Fibroblast of mammary gland (primary cell): ENCODE results near the gene GLIS1.

Experiments used
- DNase-seq: peaks from one replicate; pipeline ENCODE4 v3.0.0-alpha.2; 2010; ENCODE audit warnings: low read depth
- H3K4me3 ChIP-seq: 2 replicates; pipeline ENCODE4 v1.5.1; 2011; ENCODE audit warnings: low read depth, mild to moderate bottlenecking, low read length, moderate library complexity; ENCODE audit not compliant: control insufficient read depth
- CTCF ChIP-seq: conservative IDR thresholded peaks from 2 replicates; pipeline ENCODE4 v1.5.1; 2011; ENCODE audit warnings: low read depth, low read length, inconsistent platforms; ENCODE audit not compliant: control insufficient read depth, insufficient read depth

The GLIS1 gene

GRCh38 chr1:53616511-53616910 lies 122.5 kb downstream of the GLIS1 start:
- no peak for TF ChIP-seq CTCF

GRCh38 chr1:53615101-53615500 lies 123.9 kb downstream of the GLIS1 start:
- no peak for DNase-seq
- TF ChIP-seq CTCF: no peak
- H3K4me3 ChIP-seq: no peak overlapping the region

More at GRCh38 chr1:53616511-53616910, 122.5 kb downstream of the GLIS1 start:
- DNase-seq: no peak
- no peak overlapping the region for H3K4me3 ChIP-seq

GRCh38 chr1:53614231-53615021 lies 124.5 kb downstream of the GLIS1 start:
- no peak overlapping the region for H3K4me3 ChIP-seq
- no peak for TF ChIP-seq CTCF
- DNase-seq: no peak

- no peak overlapping the region for H3K4me3 ChIP-seq
- TF ChIP-seq CTCF: no peak
- DNase-seq: no peak
Measured at GRCh38 chr1:53608676-53609075, 130.3 kb downstream of the GLIS1 start.

GRCh38 chr1:53608071-53608470 lies 130.9 kb downstream of the GLIS1 start:
- H3K4me3 ChIP-seq: no peak overlapping the region
- TF ChIP-seq CTCF: no peak
- no peak for DNase-seq

GRCh38 chr1:53606651-53607051 lies 132.3 kb downstream of the GLIS1 start:
- no peak for TF ChIP-seq CTCF
- no peak for DNase-seq
- H3K4me3 ChIP-seq: no peak overlapping the region

GRCh38 chr1:53606197-53606596 lies 132.8 kb downstream of the GLIS1 start:
- TF ChIP-seq CTCF: no peak
- DNase-seq: no peak
- no peak overlapping the region for H3K4me3 ChIP-seq
